Esophagus squamous epithelium (tissue), 5 donors: ENCODE results near the gene PGM5. TPM values are rescaled to one million over a fixed set of nuclear protein-coding genes. Genes with fewer than 3 reads are reported as not detected.

Experiments used
- DNase-seq: peaks from one replicate; lab custom pipeline; 2025; lab: John Stamatoyannopoulos, UW
- H3K27ac ChIP-seq, 4 donors: fragments of 200-600 bp; sonication (generic); one replicate each; pipeline ENCODE4 v1.5.1; 2016 to 2019; ENCODE audit warnings: mild to moderate bottlenecking in 1 of 4
- H3K27me3 ChIP-seq, 4 donors: fragments of 200-600 bp; sonication (generic); 1 replicate in 3 of 4; 2 replicates in 1 of 4; pipeline versions ENCODE4 v1.5.1 to v1.6.0; 2017 to 2021; ENCODE audit warnings: antibody characterized with exemption in 1 of 4
- H3K36me3 ChIP-seq, 3 donors: fragments of 200-600 bp; sonication (generic); one replicate each; pipeline ENCODE4 v1.5.1; 2016 to 2019
- H3K4me1 ChIP-seq, 3 donors: fragments of 200-600 bp; sonication (generic); one replicate each; pipeline ENCODE4 v1.5.1; 2017 to 2019
- H3K4me3 ChIP-seq, 4 donors: fragments of 200-600 bp; sonication (generic); 1 replicate in 3 of 4; 2 replicates in 1 of 4; pipeline ENCODE4 v1.5.1; 2016 to 2019; ENCODE audit warnings: mild to moderate bottlenecking in 2 of 4, moderate library complexity in 1 of 4
- H3K9me3 ChIP-seq, 3 donors: fragments of 200-600 bp; sonication (generic); one replicate each; pipeline ENCODE4 v1.5.1; 2016 to 2019
- POLR2A ChIP-seq, 4 donors: fragments of 450-650 bp; IDR thresholded peaks; one replicate each; pipeline ENCODE4 v1.6.1; 2017; ENCODE audit warnings: antibody characterized with exemption in 4 of 4, mild to moderate bottlenecking in 4 of 4, moderate library complexity in 3 of 4
- WGBS, 2 donors: methylation state at CpG; one replicate each; pipeline ENCODE4 v1.1.5; 2018; 5-methylcytosine and 5-hydroxymethylcytosine counted together
- intact Hi-C: fragments of 100-400 bp; cut with DNase I; formaldehyde crosslinking; loops from one replicate; pipeline ENCODE4 v1.15.0; 2022
- total RNA-seq, 4 donors: library from RNA; depleted of rRNA; stranded (reverse); fragments of >200 nt; gene quantifications; one replicate each; pipeline ENCODE4 v1.1.0, GENCODE V29; 2016
- TF ChIP-seq, protein P1 (sequence below), 6 experiments: fragments of 450-650 bp in 4 of 6; fragments of 200-600 bp in 2 of 6; sonication (generic) in 2 of 6; IDR thresholded peaks; one replicate each; pipeline ENCODE4 v1.5.1; 2016 to 2019; ENCODE audit warnings: antibody characterized with exemption in 6 of 6, mild to moderate bottlenecking in 4 of 6, moderate library complexity in 4 of 6
- donor health status: DM: yes; HTN: yes; CAD: no.

The PGM5 gene
- total RNA-seq, 4 donors from 2014 or later, result 4.5 to 112 (median 20.8) TPM

DNA sequence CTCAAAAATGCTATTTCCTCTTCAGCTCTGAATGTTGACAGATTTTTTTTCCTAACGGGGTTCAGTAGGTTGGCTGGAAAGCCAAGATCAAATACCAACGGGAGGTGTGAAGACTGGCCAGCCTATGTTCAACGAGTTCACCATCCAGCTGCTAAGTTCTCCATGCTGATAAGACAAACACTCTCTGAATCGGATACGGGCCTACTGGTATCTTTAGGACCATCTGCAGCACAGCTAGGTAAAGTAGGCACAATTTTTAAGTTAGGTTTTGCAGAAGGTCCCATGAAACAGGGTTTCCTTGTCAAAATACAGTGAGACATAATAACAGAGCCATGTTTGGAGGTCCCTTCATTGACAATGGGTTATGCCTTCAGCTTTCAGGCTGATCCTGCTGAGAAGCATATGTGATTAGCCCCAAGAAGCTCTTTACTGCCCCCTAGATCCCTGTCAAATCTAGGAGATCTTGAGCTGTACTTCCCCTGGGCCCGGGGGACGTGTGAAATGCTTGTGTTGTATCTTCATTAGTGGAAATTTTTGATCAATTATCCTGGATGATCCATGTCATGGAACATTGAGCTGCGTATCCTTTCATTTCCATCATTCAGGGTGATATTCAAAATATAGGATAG is 60.6 kb downstream of the PGM5 start:
- peak overlapping the region in 1 of 4 donors; percentile 29 for H3K27ac ChIP-seq
- TF ChIP-seq, protein P1, sequence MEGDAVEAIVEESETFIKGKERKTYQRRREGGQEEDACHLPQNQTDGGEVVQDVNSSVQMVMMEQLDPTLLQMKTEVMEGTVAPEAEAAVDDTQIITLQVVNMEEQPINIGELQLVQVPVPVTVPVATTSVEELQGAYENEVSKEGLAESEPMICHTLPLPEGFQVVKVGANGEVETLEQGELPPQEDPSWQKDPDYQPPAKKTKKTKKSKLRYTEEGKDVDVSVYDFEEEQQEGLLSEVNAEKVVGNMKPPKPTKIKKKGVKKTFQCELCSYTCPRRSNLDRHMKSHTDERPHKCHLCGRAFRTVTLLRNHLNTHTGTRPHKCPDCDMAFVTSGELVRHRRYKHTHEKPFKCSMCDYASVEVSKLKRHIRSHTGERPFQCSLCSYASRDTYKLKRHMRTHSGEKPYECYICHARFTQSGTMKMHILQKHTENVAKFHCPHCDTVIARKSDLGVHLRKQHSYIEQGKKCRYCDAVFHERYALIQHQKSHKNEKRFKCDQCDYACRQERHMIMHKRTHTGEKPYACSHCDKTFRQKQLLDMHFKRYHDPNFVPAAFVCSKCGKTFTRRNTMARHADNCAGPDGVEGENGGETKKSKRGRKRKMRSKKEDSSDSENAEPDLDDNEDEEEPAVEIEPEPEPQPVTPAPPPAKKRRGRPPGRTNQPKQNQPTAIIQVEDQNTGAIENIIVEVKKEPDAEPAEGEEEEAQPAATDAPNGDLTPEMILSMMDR (IDR thresholded peaks at IDR 0.05), result no peak
- TF ChIP-seq POLR2A (IDR thresholded peaks at IDR 0.05), result no peak
- no peaks in the 10 kb centered on the region for H3K4me1 ChIP-seq
- no peak for DNase-seq
- H3K27me3 ChIP-seq, result no peaks in the 10 kb centered on the region
- intact Hi-C loops, result no loop called here
- H3K36me3 ChIP-seq, result no peaks in the 10 kb centered on the region
- H3K4me3 ChIP-seq, result no peak overlapping the region
- WGBS, 2 donors, result 60 to 64% methylated on average over 8 of the region's 8 CpGs
- H3K9me3 ChIP-seq, result no peaks in the 10 kb centered on the region

DNA sequence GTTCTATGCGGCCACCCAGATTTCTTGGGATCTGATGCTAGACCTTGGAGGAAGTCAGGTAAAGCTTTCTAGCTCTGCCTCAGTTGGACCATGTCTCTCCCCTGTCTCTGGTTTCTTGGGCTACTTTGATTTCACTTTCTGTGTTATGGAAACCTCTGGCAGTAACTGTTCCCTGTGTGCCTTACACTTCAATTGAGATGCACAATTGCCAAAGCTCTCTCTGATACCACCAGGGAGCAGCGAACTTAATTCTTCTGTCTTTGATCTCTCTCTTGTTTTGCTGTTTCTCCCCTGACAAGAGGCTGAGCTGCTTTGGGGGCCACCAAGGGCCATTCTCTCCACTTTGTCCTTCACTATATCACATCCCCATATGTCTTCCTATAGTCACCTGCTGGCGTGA is 61.4 kb downstream of the PGM5 start:
- Histone ChIP-seq H3K4me1 (no peaks in the 10 kb centered on the region), H3K27ac (peak overlapping the region in 2 of 4 donors; percentile 29 to 47), H3K36me3 (no peaks in the 10 kb centered on the region), H3K27me3 (no peaks in the 10 kb centered on the region), H3K9me3 (no peaks in the 10 kb centered on the region), H3K4me3 (no peak overlapping the region)
- WGBS, 2 donors, result 78 to 87% methylated on average over 3 of the region's 3 CpGs
- TF ChIP-seq, protein P1 (IDR thresholded peaks at IDR 0.05), result no peak
- TF ChIP-seq POLR2A (IDR thresholded peaks at IDR 0.05), result no peak
- no peak for DNase-seq
- intact Hi-C loops, result no loop called here

GRCh38 chr9:68418259-68418845 is 61.9 kb downstream of the PGM5 start:
- H3K4me3 ChIP-seq, result no peak overlapping the region
- H3K9me3 ChIP-seq, result no peaks in the 10 kb centered on the region
- DNase-seq, result no peak
- no peaks in the 10 kb centered on the region for H3K36me3 ChIP-seq
- intact Hi-C loops, result no loop called here
- peak overlapping the region in 3 of 4 donors; percentile 17 to 47 (median 29) for H3K27ac ChIP-seq
- TF ChIP-seq, protein P1 (IDR thresholded peaks at IDR 0.05), result no peak
- TF ChIP-seq POLR2A (IDR thresholded peaks at IDR 0.05), result no peak
- H3K27me3 ChIP-seq, result no peaks in the 10 kb centered on the region
- no peaks in the 10 kb centered on the region for H3K4me1 ChIP-seq
- WGBS, 2 donors, result 40 to 69% methylated on average over 5 to 6 of the region's 11 CpGs

- H3K9me3 ChIP-seq, result no peaks in the 10 kb centered on the region
- no peaks in the 10 kb centered on the region for H3K27me3 ChIP-seq
- intact Hi-C loops, result no loop called here
- no peaks in the 10 kb centered on the region for H3K4me1 ChIP-seq
- H3K36me3 ChIP-seq, result no peaks in the 10 kb centered on the region
- TF ChIP-seq, protein P1 (IDR thresholded peaks at IDR 0.05), result no peak
- TF ChIP-seq POLR2A (IDR thresholded peaks at IDR 0.05), result no peak
- no peak for DNase-seq
- peak overlapping the region in 2 of 4 donors; percentile 13 to 34 for H3K27ac ChIP-seq
- H3K4me3 ChIP-seq, result no peak overlapping the region
- WGBS, 2 donors, result 29 to 46% methylated on average over 1 to 2 of the region's 3 CpGs
Observed at GRCh38 chr9:68419901-68420300, 63.5 kb downstream of the PGM5 start.

DNA sequence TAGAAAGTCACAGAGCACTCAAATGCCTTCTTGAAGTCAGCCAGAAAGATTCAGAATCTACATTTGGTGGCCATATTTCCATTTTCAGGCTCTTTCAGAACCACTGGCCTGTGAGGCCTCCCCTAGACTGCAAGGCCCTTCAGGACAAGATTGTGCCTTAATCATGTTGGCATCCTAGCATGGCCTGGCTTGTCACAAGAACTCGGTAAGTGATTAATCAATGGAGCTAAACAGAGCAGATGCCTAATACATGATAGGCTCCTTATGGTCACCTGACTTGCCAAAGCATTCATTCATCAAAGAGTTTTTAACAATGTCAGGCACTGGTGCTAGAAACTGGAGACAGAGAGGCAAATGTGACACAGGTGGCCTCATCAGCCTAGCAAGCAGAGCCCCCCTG is 70.3 kb downstream of the PGM5 start:
- peak overlapping the region in 3 of 4 donors; percentile 32 to 42 (median 33) for H3K27ac ChIP-seq
- no peaks in the 10 kb centered on the region for H3K9me3 ChIP-seq
- H3K4me1 ChIP-seq, result peaks cover 0 to 22% (median 0%) of the 10 kb centered on the region in 3 donors
- TF ChIP-seq, protein P1 (IDR thresholded peaks at IDR 0.05), result no peak
- no peak for TF ChIP-seq POLR2A (IDR thresholded peaks at IDR 0.05)
- WGBS, 2 donors, result 38 to 40% methylated on average over 1 of the region's 1 CpG
- no peak overlapping the region for H3K4me3 ChIP-seq
- H3K36me3 ChIP-seq, result no peaks in the 10 kb centered on the region
- intact Hi-C loops, result no loop called here
- no peaks in the 10 kb centered on the region for H3K27me3 ChIP-seq
- DNase-seq, result no peak
